ENCODE results near the gene KCTD20.

- TF ChIP-seq POLR2AphosphoS5 (IDR thresholded peaks at IDR 0.05; ENCODE audit: low read depth, low read length) = no peak
- TF ChIP-seq POLR2A (IDR thresholded peaks at IDR 0.05; ENCODE audit: low read depth, low read length) = no peak
- TF ChIP-seq TAF1 (IDR thresholded peaks at IDR 0.05; ENCODE audit: low read depth, low read length) = no peak
- TF ChIP-seq SPI1 (IDR thresholded peaks at IDR 0.05; ENCODE audit: low read depth, low read length) = no peak
- no peak for TF ChIP-seq POU2F2 (IDR thresholded peaks at IDR 0.05; ENCODE audit: low read depth, low read length)
These were observed 81.2 kb downstream of the KCTD20 start for GRCh38 chr6:36523936-36524499.
